SIG-M5 (cell line): ENCODE data around the gene ZNF19.
"Not testable (repeated sequence)": the region's sequence is repeated elsewhere in the genome, so short reads cannot be mapped to it uniquely, and the experiment has no call there.

Source experiments
- DNase-seq: peaks from one replicate; lab custom pipeline; 2025; lab: John Stamatoyannopoulos, UW

Gene ZNF19

DNA sequence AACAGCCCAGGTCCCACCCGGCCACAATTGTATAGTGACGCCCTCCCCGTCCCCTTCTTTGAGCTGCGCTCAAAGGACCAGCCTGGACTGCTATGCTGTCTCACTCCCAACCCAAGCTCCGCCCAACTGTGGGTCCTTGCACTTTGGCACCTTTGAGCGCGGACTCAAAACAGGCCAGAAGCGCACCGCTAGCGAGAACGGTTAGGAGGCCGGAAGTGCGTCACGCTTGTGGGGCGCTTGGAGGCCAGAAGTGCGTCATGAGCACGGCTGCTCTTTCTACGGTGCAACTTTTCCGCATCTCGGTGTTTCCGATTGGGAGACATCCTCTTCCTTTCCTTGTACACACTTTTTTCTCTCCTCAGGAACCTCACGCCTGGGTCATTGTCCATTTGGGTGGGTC, at the start of gene ZNF19:
Gene ZNF19, minus strand, starts transcription at position 203 of the 400 bp plus-strand sequence. CDS start 7,210 bp downstream, outside the sequence.
- DNase-seq = no peak

DNA sequence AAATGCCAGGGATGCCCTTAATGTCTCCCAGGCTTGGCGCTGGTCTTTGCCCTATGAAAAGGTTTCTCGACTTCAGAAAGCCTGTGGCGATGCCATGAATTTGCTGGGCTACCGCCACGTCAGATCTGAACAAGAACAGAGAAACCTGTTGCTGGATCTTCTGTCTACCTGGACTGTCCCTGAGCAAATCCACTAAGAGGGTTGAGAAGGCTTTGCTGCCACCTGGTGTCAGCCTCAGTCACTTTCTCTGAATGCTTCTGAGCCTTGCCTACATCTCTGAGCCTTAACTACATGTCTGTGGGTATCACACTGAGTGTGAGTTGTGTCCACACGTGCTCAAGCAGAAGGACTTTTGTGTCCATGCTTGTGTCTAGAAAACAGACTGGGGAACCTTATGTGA, 48.5 kb upstream of the ZNF19 start:
- no peak for DNase-seq

DNA sequence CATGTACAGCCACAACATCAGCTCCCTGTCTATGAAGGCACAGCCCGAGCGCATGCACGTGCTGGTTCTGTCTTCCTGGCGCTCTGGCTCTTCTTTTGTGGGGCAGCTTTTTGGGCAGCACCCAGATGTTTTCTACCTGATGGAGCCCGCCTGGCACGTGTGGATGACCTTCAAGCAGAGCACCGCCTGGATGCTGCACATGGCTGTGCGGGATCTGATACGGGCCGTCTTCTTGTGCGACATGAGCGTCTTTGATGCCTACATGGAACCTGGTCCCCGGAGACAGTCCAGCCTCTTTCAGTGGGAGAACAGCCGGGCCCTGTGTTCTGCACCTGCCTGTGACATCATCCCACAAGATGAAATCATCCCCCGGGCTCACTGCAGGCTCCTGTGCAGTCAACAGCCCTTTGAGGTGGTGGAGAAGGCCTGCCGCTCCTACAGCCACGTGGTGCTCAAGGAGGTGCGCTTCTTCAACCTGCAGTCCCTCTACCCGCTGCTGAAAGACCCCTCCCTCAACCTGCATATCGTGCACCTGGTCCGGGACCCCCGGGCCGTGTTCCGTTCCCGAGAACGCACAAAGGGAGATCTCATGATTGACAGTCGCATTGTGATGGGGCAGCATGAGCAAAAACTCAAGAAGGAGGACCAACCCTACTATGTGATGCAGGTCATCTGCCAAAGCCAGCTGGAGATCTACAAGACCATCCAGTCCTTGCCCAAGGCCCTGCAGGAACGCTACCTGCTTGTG, 47.8 kb upstream of the ZNF19 start:
- no peak for DNase-seq

DNA sequence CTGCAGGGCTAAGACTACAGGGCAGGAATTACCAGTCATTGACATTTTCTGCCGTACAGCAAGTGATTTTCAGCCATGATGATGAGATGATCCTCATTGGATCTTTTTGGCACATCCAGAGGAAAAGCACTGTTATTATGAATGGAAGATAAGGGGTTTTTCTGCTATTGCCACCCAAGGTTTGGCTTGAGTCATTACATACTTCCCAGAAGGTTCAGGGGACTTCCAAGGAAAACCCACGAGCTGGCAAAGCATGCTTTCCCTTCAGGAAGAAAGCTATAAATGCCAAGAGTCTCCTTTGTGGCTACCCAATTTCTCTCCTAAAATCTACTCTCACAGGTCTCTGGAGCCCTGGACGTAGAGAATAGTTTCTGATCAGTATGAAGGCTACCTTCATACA, 43.2 kb upstream of the ZNF19 start:
- no peak for DNase-seq

DNA sequence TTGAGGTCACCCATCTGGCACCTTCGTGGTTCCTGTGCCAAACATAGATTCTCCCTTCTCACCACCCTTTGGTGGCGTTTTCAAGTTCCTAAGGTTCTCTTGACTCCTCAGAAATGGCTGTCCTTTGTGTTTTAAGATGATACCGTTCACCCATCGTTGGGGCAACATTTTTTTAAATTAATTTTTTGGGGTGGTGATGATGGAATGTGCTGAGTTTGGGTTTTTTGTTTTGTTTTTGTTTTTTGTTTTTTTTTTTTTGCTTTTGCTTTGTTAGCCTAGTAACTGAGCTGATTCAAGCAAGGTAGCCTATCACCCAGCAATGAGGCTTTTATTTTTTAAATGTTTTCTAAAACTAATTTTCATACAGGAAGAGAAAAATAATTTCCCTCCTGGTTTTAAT, 39.7 kb upstream of the ZNF19 start:
- DNase-seq = no peak

DNA sequence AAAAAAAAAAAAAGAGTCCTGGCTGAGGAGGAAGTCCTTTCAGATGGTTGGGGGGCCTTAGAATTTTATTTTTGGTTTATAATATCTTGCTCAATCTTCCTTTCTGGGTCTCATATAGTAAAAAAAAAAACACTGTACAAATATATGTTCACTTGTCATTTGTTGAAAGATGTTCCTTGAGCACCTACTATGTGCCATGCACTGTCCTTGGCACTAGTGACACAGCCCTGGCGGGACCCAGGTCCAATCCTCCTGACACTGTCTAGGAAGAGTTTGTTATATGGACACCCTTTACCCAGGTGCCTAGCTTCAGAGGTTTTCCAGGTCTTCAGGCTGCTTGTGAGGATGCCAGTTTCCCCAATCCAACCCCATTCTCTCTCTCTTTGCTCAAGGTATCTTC, 39.1 kb upstream of the ZNF19 start:
- no peak for DNase-seq

DNA sequence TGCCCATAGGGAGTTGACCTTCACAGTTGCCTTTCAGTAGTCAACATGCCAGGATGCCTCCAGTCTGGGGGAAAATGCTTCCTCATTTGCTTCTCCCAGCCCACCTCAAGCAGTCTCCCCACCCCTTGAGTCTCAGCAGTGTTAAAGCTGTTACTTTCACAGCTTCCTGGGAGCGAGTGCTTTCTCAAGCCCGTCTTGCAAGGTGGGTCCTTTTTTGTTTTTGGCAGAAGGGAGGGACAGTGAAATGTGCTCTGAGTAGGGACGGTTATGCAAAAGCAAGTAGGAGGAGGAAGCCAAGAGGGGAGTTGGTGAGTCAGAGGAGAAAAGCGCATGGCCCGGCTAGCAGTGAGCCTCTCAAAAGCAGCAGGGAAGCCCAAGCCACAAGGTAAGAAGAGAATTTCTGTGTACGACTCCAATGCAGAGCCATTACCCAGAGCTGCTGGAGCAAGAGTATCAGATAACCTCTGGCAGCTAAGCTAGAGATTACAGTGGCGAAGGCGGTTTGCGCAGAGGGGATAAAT, 37.0 kb upstream of the ZNF19 start, which contains the start of gene CHST4:
Gene CHST4, plus strand, starts transcription at position 316 of the 521 bp plus-strand sequence. CDS start 10,252 bp downstream, outside the sequence.
- DNase-seq = peak; percentile 34

DNA sequence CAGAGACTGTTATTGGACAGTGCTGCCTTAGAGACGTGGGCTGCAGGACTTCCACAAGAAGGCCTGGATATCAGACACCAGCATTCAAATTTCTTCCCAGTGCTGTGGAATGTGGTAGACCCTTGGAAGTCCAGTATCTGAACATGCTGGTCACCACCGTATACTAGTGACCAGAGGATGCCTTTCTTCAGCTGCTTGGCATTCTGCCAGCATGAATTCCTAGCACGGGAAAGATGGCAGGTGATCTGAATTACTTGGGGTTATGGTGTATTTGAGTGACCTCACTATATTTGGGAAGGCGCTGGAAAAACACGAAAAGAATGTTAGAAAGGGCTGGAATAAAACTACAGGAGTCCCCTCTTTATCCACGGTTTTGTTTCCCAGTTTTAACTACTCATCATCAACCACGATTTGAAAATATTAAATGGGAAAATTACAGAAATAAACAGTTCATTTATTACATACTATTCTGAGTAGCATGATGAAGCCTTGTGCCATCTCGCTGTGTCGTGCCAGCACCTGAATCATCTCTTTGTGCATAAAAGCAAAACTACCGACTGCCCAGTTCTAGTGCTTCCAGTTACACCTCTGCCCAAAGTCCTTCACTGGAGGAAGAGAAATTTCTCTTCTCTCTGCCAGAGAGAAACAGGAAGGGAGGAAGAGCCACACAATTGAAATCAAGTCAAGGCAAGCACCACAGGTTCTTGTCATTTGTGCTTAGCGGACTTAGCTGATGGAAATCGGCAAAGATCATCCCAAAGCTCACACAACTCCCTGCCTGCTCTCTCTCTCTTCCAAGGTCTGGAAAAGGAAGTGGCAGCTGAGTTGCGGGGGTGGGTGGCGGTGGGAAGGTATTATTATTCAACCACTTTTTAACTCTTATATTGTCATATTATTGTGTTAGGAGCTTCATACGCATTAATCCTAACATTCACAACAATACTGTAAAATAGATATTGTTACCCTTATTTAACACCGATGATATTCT, 35.7 kb upstream of the ZNF19 start:
- no peak for DNase-seq

DNA sequence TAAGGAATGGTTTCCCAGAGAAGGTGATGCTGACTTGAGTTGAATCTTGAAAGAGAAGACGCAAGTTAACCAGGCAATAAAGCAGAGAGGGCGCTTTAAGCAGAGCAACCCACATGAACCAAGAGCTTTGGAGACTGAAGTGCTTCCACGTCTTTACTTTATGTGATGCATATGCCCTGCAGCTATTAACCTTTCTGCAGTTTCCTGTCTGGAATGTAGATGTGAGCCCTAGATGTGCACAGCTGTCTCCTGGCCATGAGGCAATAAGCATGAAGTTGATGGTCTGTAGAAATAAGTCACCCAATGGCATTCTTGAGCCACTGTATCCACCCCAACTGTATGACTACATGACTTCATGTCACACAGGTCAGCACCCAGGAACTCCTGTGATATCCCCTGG, 31.4 kb upstream of the ZNF19 start:
- DNase-seq = no peak

DNA sequence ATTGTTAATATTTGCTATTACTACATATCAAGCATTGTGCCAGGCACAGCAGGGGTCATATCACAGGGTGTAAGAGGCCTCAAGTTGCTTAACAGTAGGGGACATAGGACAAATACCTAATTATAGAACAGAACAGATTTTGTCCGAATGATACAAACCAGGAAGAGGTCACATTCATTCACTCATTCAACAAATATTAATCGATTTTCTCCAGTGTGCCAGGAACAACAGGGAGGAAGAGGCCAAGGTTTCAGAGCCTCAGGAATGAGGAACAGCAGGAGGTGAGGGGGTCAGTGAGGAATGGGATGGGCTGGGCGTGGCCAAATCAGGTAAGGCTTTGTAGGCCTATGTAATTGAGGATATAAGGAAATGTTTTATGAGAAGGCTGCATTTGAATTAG, 25.9 kb upstream of the ZNF19 start:
- DNase-seq = no peak

DNA sequence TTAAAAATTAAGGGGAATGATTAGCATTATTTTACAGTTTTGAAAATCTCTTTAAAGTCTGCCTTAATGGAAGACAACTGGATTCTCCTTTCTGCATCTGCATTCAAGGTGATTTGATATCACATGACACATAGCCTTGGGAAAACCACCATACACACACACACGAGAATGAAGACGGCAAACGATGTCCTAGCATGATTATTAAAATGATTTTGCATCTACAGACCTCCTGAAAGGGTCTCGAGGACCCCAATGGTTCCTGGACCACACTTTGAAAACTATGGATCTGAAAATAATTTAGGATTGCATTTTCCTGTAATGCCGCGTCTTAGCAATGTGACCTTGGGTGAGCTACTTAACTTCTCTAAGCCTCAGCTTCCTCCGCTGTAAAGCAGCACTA, 25.4 kb upstream of the ZNF19 start:
- DNase-seq = no peak

DNA sequence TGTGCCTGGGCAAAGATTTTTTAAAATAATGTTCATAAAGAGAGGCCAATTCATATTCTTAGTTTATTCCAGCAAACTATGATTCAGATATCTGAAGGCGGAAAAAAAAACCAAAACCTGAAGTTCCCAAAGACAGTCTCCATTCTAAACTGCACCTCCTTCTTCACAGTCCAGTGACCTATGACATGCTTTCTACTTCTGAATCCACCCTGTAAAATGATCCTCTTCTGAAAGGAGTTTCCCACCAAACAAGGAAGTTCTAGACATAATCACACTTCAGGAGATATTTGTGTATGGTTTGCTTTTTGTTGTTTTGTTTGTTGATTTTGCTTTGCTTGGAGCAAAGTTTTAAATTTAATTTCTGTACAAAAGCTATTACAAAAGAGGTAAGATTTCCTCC, 24.2 kb upstream of the ZNF19 start:
- no peak for DNase-seq

DNA sequence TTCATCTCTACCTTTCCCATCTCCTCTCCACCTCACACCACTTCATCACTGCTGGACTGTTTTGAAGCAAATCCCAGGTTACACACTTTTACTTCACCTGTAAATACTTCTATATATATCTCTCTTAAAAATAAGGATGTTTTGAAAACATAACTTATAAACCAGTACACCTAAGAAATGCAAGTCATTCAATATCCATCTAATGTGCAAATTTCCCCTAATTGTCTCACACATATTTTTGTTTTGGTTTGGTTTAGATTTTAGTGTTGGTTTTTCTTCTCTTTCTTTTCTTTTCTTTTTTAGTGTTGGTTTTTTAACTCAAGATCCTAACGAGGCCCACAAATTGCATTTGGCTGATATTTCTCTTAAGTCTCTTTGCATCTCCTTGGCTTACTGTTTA, 17.9 kb upstream of the ZNF19 start:
- DNase-seq = no peak

DNA sequence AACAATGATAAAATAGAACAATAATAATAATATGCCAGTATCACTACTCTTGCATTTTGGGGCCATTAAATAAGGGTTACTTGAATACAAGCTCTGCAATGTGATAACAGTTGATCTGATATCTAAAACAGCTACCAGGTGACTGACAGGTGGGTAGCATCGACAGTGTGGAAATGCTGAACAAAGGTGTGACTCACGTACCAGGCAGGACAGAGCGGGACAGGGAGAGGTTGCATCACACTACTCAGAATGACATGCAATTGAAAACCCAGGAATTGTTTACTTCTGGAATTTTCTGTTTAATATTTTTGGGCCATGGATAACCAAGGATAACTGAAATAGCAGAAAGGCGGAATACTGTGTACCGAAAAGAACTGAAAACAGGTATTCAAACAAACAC, 15.8 kb upstream of the ZNF19 start:
- no peak for DNase-seq

DNA sequence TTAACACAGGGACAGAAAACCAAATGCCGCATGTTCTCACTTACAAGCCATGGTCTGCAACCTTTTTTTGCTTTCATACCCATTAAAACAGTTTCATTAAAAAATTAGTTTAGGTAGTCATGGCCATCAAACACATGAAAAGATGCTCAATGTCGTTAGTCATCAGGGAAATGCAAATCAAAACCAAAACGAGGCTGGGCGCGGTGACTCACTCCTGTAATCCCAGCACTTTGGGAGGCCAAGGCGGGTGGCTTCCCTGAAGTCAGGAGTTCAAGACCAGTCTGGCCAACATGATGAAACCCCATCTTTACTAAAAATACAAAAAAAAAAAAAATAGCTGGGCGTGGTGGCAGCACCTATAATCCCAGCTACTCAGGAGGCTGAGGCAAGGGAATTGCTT, 14.9 kb upstream of the ZNF19 start:
- DNase-seq = not testable (repeated sequence)

DNA sequence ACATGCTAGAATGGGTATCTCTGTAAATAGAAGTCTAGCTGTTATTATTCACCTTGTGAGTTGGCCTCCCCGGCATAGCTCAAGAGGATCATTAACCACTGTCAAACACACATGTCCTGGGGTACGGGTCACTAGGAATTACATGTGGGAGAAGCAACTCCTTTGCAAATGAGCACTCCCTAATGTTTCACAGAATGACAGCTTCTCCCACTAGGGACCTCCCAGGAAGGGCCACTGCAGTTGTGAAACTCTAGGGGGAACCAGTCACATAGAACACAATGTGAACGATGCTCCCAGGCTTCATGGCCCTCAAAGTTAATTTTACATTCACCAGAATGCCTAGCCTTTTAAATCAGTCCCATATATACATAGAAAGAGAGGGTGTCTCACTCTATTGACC, 12.4 kb upstream of the ZNF19 start:
- no peak for DNase-seq

DNA sequence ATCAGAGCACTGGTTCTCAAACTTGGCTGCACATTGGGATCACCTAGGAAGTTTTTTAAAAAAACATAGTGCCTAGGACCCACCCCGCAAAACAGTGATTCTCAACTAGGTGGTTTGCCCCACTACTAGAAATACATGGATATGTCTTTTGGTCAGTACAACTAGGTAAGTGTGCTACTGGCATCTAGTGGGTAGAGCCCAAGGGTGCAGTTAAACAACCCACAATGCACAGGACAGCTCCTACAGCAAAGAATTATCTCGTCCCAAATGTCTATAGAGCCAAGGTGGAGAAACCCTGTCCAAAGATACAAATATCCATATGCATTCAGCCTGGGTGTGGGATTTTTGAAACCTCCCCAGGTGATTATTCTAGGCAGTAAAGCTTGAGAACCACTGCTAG, 11.8 kb upstream of the ZNF19 start:
- DNase-seq = no peak

DNA sequence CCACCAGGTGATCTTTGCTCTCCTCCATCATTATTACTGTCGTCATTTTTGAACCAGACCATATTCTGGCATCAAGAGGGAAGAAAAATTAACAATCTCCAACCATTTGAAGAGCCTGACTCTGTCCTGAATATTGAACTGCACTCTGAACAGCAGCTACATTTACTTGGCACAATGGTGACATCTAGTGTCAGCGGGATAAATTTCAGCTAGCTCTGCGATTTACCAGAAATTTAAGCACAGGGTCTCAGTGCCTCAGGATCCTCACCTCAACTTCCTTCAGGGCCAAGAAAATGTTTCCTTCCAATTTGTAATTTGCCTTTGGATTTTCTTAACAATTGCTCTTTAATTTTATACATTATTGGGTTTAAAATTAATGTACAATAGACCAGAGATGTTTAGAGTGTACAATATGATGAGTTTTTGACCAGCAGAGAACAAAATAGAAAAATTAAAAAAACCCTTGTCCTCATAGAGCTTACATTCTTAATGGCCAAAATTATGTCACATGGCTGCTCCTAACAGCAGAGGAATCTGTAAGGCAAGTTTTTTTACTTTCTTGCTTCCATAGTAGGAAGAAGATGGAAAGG, 10.7 kb upstream of the ZNF19 start:
- DNase-seq = no peak

DNA sequence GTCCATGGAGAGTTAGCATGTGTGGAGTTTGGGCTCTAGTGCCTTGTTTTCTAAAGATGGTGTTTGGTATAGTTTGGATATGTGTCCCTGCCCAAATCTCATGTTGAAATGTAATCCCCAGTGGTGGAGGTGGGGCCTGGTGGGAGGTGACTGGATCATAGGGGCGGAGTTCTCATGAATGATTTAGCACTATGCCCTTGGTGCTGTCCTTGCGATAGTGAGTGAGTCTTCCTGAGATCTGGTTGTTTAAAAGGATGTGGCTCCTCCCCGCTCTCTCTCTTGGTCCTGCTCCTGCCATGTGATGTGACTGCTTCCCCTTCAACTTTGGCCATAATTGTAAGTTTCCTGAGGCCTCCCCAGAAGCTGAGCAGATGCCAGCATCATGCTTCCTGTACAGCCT, 8.9 kb upstream of the ZNF19 start:
- DNase-seq = no peak

DNA sequence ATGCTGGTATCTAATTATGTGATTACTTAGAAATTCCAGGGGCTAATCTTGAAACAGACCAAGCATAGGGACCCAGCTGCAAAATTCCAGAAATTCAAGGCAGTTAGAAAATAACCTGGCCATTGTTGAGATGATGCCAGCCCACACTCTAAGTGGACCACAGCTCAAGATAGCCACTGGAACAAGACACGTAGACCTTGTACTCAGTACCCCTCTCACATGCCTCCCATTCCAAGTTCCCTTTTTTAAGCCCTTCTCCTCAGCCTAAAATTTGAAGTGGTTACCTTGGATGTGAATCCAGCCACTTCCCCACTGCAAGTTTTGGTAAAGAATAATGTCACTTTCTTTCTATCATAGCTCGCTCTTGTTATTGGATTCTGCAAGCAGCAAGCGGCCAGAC, 4.1 kb upstream of the ZNF19 start:
- DNase-seq = no peak

DNA sequence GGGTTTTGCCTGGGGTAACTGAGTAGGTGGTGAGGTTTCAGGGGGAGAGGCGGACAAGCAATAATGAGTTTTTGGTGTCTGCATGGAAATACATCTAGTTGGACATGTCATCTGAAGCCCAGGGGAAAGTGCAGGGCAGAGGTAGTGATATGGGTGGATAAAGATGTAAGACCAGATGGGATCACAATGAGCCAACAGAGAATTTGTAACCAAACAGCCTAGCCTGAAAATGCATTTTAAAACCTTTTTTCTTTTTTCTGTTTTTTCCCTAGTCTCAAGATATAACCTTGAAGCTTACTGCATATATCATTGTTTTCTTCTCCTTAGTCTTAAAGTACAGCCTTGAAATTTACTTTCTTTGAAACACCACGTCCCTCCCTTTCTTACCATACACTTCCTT, 3.7 kb upstream of the ZNF19 start:
- no peak for DNase-seq

DNA sequence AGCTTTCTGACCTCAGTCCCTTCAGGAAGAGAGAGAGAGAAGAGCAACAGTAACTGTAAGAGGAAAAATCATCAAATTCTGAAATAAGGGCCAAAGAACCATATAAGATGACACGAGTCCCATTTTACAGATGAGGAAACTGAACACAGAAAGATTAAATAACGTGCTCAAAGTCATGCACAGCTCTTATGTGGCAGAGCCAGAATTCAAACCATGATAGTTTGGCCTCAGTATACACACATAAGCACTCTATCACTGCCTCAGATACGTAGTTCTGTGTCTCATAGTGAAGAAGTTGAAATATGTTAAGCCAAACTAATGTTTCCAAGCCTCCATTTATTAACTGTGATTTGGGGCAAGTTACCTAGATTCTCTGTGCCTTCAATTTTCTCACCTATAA, 1.9 kb upstream of the ZNF19 start:
- DNase-seq = no peak
